ELR (cell line): ENCODE data around the gene OR1L8.
"Not testable (repeated sequence)": the region's sequence is repeated elsewhere in the genome, so short reads cannot be mapped to it uniquely, and the experiment has no call there.

ENCODE experiments used
- DNase-seq: peaks from one replicate; pipeline ENCODE4 v3.0.0-alpha.2; 2015; ENCODE audit warnings: low read depth

Gene OR1L8

GRCh38 chr9:122583284-122583683 is at the start of gene OR1L8:
OR1L8 (minus strand) TSS chr9:122583384; CDS start chr9:122568477, 14,907 bp downstream.
- DNase-seq = not testable (repeated sequence)

- DNase-seq = no peak
These were observed 36.8 kb upstream of the OR1L8 start for GRCh38 chr9:122619996-122620395.

GRCh38 chr9:122614362-122614761 is 31.2 kb upstream of the OR1L8 start, which contains the start of gene OR1Q1:
OR1Q1 (plus strand) TSS chr9:122614738; CDS start chr9:122614738, 0 bp downstream.
- DNase-seq = no peak

- no peak for DNase-seq
These were observed 26.6 kb upstream of the OR1L8 start for GRCh38 chr9:122609804-122610203.

- no peak for DNase-seq
These were observed 23.4 kb upstream of the OR1L8 start for GRCh38 chr9:122606587-122606986.

- no peak for DNase-seq
These were observed 22.5 kb upstream of the OR1L8 start for GRCh38 chr9:122605691-122606090.

- DNase-seq = peak; percentile 56
These were observed 2.8 kb downstream of the OR1L8 start for GRCh38 chr9:122580360-122580759.

GRCh38 chr9:122579874-122580273 is 3.3 kb downstream of the OR1L8 start:
- no peak for DNase-seq

- DNase-seq = peak; percentile 5
These were observed 10.7 kb downstream of the OR1L8 start for GRCh38 chr9:122572456-122572855.

- DNase-seq = no peak
These were observed 15.3 kb downstream of the OR1L8 start for GRCh38 chr9:122567901-122568300.

GRCh38 chr9:122562134-122562760 is 20.9 kb downstream of the OR1L8 start:
- DNase-seq = no peak

- no peak for DNase-seq
These were observed 21.7 kb downstream of the OR1L8 start for GRCh38 chr9:122561446-122561845.

- no peak for DNase-seq
These were observed 30.4 kb downstream of the OR1L8 start, which contains the start of gene OR1N2 for GRCh38 chr9:122552812-122553211. OR1N2 (plus strand) TSS chr9:122553112; CDS start chr9:122553212, 100 bp downstream.

GRCh38 chr9:122551371-122551770 is 31.8 kb downstream of the OR1L8 start:
- DNase-seq = no peak

GRCh38 chr9:122546196-122546595 is 37.0 kb downstream of the OR1L8 start:
- DNase-seq = no peak

- DNase-seq = no peak
These were observed 44.4 kb downstream of the OR1L8 start for GRCh38 chr9:122538757-122539156.

GRCh38 chr9:122537066-122537465 is 46.1 kb downstream of the OR1L8 start:
- not testable (repeated sequence) for DNase-seq

- DNase-seq = peak; percentile 8
These were observed 47.0 kb downstream of the OR1L8 start for GRCh38 chr9:122536134-122536533.

GRCh38 chr9:122531157-122531556 is 52.0 kb downstream of the OR1L8 start:
- DNase-seq = not testable (repeated sequence)

- no peak for DNase-seq
These were observed 56.0 kb downstream of the OR1L8 start, which contains the start of gene OR1N1 for GRCh38 chr9:122527193-122527592. OR1N1 (minus strand) TSS chr9:122527293; CDS start chr9:122527293, 0 bp downstream.

- DNase-seq = no peak
These were observed 56.6 kb downstream of the OR1L8 start for GRCh38 chr9:122526602-122527001.

GRCh38 chr9:122519376-122519775 is 63.8 kb downstream of the OR1L8 start:
- no peak for DNase-seq

- no peak for DNase-seq
These were observed 64.3 kb downstream of the OR1L8 start, which contains the start of gene OR1J4 for GRCh38 chr9:122518841-122519240. OR1J4 (plus strand) TSS chr9:122519141; CDS start chr9:122519141, 0 bp downstream.

GRCh38 chr9:122518226-122518625 is 65.0 kb downstream of the OR1L8 start:
- DNase-seq = no peak
